ENCODE data around the gene GBX1.

GBX1 gene

DNA sequence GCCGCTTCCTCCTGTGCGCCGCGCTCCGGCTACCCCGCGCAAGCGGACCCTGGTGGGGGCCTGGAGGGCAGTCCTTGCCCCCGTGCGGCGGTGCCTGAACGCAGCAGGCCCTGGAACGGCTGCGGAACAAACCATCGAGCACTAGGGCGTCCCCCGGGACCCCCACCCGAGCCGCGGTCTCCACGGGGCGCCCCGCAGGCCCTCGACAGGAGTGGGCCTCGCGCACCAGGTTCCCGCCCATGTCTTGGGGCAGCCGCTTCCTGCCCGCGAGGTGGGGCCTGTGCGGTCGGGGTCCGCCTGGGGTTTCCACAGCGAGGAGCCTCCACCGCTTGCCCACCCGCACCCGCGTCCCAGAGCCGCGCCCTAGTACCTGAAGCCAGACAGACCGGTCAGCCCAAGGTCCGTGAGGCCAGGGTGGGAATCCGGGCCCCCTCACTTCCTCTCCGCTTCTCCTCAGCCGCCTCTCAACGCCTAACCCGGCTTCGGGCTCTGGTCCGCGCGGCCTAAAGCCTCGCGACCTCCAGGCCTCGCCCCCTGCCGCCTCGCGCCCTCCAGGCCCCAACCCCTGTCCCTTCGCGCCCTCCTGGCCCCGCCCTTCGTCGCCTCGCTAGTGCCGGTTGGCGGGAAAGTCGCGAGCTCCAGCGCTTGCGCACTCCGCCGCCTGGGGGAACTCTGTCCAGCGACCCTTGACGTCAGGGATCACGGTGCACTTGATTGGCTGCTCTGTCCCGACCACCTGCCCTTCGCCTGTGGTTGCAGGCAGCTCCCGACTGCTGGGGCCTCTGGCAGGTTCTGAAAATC lies 7.0 kb upstream of the GBX1 start:
- in situ Hi-C loops (cut with MboI; ENCODE audit: low sequenced_read_pairs): no loop called here

DNA sequence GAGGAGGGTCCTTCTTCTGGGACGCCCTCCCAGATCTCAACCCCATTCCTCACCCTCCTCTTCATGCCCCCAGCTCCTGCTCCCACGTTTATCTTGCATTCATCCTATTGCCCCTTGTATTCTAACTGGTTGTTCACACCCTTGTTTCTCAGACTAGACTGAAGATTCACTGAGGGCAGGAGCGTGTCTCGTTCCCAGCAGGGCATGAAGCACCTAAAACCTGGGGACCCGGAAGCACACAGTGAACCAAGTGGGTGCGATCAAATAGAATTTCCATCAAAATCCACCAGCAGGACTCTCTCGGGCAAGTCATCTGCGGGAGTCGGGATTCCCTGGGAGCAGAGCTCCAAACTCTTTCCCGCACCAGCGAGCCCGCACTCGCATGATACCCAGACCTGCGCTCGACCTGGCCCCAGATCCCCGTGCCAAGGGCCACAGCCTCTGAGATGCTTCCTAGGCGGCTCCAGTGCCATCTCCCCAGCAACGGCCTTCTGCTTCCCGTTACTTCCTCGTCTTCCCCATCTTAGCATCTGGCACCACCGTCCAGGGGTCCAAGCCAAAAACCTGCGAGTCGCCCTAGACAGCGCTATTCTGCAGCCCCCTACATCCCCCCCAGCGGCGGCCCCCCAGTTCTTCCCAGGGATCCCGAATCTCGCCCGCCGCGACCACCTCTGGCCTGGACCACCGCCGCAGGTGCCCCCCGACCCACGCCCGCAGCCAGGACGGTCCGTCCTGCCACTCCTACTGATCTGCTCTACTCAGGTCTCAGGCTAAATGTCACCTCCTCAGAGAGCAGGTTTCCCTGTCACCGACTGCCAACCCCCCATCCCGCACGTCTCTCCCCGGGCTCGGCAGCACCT lies 6.1 kb upstream of the GBX1 start:
- in situ Hi-C loops (cut with MboI; ENCODE audit: low sequenced_read_pairs): no loop called here

DNA sequence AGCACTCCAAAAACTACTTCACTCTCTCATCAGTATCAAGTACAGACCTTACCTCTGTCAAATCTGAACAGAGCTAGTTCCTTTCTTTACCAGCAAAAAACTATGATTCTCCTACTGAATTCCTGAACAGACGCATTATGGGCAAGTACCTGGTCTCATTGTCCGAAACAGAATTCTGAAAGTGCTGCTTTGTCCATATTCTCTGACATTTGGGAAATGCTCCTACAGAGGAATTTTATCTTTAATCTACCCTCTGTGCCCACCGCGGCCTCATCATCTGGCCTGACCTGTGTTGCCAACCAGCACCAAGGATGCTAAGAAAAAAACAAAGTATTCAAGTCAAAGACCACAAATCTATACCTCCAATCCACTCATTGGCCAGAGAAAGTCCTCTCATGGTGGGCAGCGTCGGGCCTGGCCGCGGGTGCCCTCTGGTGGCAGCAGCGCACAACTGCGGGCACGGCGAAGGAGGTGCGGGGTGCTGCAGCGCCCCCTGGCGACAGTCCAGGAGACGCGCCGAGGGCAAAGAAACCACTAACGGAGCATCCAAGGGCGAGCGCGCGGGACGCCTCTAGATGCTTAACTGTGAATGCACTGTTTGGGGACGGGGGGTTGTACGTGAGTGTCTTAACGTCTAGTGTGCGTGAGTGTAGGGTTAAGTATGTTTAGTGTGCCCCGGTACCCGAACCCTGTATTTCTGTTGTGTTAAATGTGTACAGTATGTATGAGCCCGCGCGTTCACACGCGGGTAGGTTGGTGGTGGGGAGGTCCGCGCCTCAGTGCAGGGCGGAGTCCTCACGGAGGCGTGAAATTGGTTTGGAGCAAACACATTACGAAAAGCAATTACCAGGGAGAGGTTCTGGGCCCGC lies 5.0 kb upstream of the GBX1 start:
- in situ Hi-C loops (cut with MboI; ENCODE audit: low sequenced_read_pairs): no loop called here

DNA sequence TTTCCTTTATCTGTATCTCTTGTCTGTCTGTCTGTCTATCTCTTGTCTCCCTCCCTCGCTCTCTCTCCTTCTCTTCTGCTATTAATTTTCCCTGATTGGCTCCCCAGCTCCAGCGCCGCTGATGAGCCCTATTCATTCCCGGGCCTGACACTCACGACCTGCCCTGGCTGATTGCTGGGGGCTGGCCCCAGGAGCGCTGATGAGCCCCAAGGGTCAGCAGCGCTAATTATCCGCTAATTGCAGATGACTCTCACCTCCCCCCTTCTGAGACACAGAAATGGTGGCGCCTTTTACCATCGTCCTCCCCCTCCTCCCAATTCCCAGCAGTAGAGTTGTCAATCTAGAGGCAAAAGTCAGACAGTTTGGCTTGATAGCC lies 1.3 kb upstream of the GBX1 start:
- in situ Hi-C loops (cut with MboI; ENCODE audit: low sequenced_read_pairs): no loop called here

DNA sequence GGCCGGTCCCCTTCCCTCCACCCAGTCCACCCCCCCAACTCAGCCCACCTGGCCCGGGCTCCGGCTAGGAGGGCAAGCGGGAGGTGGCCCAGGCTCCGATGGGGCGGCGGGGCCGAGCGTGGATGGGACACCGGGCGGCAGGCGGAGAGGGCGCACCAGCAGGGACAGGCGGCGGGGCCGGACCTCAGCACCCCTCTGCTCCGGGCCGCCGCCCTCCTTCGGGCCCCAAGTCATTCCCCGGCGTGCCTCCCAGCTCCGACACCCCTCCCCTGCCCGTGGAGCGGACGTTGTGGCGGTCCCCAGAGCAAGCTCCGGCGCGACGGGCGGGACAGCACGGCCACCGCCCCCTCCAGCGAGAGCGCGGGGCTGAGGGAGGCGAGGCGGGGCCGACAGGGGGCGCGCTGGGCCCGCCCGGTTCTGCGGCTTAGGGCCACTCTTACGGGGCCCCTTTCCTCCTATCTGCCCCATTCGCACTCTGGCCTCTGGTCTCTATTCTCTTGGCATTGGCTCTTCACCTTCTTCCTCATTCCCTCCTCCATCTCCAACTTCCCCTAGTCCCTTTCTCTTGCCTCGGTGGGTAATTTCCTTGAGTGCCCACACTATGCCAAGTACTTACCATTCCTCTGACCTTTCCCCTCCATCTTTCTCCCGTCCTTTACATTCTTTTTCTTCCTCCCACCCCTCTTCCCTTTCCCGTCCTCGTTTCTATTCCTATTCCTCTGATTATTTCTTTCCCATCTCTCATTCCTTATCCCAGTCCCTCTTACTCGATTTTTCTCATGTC lies 701 bp upstream of the GBX1 start:
- in situ Hi-C loops (cut with MboI; ENCODE audit: low sequenced_read_pairs): no loop called here

DNA sequence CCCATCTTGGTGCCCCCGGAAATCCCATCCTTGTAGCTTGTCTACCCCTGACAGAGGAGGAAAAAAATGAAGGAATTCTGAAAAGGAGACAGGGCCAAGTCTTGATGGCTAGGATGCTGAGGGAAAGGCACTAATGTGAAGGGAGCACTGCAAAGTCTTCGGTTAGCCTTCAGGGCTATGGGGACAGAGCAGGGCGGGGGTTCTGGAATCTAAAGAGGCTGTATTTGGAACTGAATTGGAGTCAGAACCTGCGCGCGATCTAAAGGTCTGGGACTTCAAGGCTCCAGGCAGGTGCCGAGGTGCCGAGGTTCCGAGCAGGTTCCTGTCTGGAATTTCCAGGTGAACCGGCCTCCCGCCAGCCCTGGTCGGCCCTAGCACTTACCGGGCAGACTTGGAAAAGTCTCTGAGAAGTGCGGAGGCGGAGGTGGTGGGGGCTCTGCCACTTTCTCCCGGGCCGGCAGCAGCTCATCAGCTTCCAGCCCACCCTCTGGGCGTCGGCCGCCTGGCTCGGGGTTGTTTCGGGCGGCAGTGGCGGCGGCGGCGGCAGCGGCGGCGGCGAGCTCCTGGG lies 781 bp downstream of the GBX1 start:
- in situ Hi-C loops (cut with MboI; ENCODE audit: low sequenced_read_pairs): no loop called here

DNA sequence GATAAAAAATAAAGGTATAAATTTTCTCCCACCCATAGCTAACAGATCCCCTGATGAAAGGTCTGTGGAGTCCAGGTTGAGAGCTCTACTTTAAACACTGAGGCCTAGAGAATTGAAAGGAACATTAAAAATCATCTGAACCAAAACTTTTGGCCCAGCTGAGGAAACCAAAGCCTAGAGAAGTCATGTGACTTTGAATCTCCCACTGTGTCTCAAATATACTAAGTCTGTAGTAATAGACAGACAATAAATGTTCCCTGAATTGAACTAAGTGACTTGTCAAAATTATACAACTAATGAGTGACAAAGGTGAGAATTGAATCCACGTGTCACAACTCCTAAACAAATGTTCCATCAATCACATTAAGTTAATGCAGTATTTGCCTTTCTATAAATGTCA lies 5.7 kb downstream of the GBX1 start:
- in situ Hi-C loops (cut with MboI; ENCODE audit: low sequenced_read_pairs): no loop called here

DNA sequence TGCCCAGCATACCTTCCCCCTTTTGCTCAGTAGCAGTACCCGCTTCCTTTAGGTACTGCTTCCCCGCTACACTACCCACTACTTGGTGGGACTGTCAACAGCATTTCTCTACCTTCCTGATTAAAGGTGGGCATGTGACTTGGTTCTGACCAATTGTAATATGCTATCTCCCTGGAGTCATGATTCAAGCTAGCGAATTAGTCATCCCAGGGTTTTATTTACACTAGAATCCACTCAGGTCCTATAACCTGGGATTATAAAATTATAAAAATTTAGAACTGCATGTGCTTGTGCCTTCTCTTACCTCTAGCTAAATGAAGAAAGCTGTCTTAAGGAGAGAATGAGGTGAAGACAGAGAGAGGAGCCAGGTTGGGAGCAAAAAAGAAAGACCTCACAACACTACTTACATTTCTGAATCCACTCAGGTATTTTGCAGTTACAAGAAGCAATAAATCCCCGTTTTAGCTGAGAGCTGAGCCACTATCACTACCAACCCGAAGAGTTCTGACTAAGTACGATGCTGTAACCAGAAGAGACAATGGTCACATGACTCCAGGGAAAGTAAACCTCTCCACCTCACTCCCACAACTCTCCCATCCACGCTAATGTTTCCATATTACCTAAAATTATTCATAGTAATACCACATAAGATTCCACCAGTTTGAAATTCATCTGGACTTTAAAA lies 9.7 kb downstream of the GBX1 start:
- in situ Hi-C loops (cut with MboI; ENCODE audit: low sequenced_read_pairs): no loop called here

DNA sequence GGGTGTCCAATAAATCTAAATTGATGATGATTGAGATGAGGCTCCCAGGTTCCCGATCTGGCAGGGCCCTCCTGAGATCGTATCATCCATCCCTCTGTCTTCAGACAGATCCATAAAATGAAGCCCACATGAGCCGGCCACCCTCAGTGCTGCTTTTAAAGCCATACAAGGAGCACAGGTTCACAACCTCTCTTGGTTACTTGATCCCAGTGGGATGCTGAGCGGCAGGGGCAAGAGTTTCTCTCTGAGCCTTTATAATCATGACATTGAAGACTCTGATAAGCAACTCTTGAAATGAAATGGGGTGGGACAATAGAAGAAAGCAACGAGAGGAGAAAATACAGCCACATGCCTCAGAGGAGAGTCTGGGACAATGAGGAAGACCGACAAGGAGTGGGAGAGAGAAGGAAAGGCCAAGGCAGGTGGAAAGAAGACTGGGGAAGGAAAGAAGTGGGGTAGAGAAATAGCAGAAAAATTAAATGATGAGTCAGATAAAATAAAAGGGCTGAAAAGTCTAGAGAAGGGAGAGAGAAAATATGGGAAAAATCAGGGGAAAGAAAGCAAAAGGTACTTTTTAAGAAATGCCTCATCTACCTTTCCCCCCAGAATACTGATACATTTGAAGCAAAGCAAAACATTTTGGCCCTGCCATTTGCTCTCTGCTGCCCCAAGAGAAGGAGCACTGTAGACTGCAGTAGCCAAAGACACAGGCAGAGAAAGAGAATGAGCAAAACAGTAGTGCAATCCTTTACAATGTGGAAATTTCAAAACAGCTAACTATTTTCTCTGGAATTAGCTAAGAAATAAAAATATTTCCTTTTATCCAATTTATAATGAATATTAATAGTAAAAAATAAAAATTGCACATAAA lies 14.6 kb downstream of the GBX1 start:
- in situ Hi-C loops (cut with MboI; ENCODE audit: low sequenced_read_pairs): no loop called here

DNA sequence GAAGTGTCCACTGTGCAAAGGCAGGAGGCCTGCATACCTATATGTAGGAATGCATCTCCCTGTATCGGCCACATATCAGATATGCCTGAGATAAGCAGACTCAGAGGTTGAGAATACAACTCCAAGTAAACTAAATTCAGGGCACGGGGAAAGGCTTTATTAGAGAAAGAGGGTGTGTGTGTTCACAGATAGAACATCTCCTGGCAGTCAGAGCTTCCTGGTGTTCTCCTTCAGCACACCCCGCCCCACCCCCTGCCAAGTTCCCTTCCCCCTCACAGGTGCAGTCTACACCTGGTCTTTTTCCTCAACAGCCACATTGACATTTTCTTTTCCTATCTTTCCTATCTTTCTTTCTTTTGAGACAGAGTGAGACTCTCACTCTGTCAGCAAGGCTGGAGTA lies 17.1 kb downstream of the GBX1 start:
- in situ Hi-C loops (cut with MboI; ENCODE audit: low sequenced_read_pairs): no loop called here

DNA sequence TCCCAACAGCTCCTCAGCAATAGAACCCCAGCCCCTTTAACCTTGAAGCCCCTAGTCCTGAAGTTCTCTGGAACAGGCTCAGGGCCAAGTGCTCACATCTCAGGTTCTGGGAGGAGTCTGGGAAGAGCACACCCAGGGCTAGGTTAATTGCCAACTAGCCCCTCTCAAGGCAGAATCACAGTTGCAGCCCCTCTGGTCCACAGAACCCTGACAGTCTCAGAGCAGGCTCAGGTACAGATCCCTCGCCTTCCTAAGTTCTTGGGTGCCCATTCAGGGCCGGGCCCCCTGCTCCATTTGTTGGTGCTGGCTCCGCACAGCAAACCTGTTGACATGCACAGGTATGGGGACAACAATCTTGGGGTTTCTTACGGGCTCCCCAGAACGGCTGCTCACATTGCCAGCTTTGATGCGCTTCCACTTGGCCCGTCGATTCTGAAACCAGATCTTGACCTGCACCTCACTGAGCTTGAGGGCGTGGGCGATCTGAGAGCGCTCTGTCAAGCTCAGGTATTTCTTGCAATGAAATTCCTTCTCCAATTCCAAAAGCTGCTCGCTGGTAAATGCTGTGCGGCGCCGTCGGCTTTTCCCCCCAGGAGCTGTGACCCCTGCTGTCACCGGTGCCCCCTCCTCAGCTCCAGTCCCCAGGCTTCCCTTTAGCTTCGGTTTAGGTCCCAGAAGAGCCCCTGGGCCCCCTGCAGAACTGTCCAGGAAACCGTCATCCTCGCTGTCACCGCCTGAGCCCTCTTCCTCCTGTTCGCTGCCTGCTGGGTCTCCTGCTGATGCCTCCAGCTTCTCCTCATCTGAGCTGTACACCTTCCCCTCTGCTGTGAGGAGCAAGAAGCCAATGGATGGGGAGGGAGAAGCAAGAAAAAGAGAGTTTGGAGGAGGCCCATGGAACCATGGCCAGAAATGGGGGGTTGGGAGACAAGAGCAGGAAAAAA lies 18.9 kb downstream of the GBX1 start:
- in situ Hi-C loops (cut with MboI; ENCODE audit: low sequenced_read_pairs): no loop called here

DNA sequence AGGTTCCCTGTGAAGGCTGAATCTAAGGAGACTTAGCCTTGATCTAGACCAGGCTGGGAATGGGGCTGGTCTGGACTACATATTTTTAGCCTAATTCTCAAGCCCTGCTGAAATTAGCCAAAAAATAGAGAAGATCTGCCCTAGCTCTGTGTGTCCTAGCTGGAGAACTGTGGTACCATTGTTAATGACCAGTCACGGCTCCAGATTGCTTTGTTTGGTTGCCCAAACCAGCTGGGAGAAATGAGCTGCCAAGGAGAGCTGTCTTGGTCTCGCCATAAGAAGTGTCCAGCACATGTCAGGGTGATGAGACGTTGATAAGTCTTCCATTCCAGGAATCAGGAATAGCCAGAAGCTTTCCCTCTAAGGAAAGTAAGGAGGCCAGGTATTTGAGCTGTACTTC lies 20.7 kb downstream of the GBX1 start:
- in situ Hi-C loops (cut with MboI; ENCODE audit: low sequenced_read_pairs): no loop called here

DNA sequence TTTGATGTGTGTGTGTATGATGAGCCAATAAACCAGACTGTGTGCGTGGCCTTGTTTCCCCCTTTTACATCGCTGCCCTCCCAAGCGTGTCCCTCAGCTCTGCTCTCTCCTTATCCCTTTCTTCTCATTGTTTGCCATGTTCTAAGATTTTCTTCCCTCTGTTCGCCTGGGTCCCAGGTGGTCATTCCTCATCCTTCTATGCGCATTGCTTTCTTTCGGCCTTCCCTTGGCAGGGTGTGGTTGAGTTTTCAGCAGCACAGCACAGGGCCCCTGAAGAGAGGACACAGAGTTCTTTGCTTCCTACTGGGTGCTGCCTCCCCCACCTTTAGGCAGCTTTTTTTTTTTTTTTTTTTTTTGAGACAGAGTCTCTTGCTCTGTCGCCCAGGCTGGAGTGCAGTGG lies 23.1 kb downstream of the GBX1 start:
- in situ Hi-C loops (cut with MboI; ENCODE audit: low sequenced_read_pairs): no loop called here

DNA sequence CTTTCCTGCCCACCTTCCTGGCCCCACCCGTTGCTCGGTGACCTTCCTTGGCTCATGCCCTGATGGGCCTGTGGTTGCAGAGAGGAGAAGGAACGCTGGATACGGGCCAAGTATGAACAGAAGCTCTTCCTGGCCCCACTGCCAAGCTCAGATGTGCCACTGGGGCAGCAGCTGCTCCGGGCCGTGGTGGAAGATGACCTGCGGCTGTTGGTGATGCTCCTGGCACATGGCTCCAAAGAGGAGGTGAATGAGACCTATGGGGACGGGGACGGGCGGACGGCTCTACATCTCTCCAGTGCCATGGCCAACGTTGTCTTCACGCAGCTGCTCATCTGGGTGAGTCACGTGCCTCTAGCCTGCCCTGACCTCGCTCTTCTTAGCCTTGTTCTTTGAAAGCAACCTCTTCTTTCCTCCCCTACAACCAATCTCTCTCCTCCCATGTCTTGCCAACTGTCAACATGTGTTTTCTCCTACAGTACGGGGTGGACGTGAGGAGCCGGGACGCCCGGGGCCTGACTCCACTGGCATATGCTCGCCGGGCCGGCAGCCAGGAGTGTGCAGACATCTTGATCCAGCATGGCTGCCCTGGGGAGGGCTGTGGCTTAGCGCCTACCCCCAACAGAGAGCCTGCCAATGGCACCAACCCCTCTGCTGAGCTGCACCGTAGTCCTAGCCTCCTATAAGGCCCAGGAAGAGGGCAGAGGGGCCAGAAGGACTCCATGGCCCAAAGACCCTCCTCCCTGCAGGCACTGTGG lies 24.1 kb downstream of the GBX1 start:
- in situ Hi-C loops (cut with MboI; ENCODE audit: low sequenced_read_pairs): no loop called here

DNA sequence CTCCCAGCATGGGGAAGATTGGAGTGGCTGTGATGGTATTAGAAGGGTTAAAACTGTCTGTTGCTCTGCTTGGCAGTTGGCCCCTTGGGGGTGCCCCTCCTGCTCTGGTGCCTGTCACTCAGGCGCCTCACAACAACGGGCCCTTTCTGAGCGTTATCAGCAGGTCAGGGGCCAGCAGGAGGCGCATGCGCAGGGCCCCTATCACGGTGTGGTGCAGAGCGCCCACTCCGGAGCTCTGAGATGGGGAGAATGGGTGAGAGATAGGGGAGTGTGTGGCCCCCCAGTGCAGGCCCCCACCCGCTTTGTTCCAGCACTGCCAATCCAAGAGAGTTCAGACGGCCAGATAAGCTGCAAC lies 24.8 kb downstream of the GBX1 start:
- in situ Hi-C loops (cut with MboI; ENCODE audit: low sequenced_read_pairs): no loop called here

DNA sequence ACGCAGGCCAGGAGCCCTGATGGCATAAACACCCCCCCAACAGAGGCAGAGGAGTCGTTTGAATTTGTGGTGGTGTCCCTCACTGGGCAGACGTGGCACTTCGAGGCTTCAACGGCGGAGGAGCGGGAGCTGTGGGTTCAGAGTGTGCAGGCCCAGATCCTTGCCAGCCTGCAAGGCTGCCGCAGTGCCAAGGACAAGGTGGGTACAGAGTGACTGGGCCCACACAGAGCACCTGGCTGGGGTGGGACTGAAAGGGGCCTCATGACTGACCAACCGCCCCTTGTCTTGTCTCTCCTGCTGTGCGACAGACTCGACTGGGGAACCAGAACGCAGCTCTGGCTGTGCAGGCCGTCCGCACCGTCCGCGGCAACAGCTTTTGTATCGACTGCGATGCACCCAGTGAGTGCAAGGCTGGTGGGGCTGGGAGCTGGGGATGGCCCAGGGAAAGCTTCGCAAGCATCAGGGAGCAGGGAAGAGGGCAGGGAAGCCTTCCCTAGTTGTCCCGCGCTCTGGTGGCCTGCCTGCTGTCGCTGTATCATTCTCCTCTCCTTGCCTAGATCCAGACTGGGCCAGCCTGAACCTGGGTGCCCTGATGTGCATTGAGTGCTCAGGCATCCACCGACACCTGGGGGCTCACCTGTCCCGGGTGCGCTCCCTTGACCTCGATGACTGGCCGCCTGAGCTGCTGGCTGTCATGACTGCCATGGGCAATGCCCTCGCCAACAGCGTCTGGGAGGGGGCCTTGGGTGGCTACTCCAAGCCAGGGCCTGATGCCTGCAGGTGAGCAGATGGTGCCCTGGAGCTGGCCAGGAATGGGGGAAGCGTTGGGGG lies 25.4 kb downstream of the GBX1 start:
- in situ Hi-C loops (cut with MboI; ENCODE audit: low sequenced_read_pairs): no loop called here

All from hTERT RPE-1 (cell line).